Spinal cord (tissue), 10 donors: ENCODE results near the gene GCM1. TPM values are rescaled to one million over a fixed set of nuclear protein-coding genes. Genes with fewer than 3 reads are reported as not detected.

Source experiments
- DNase-seq, 6 donors: peaks; one replicate each; pipeline versions ENCODE4 v3.0.0 to v3.0.0-alpha.2; 2013 to 2015; ENCODE audit warnings: low spot score in 6 of 6, low read depth in 4 of 6
- H3K27ac ChIP-seq: one replicate; pipeline ENCODE4 v1.5.1; 2013; ENCODE audit warnings: low read depth, low read length, control low read depth
- H3K27me3 ChIP-seq: one replicate; pipeline ENCODE4 v1.6.1; 2013; ENCODE audit warnings: low read length; ENCODE audit not compliant: control insufficient read depth, insufficient read depth
- H3K36me3 ChIP-seq: one replicate; pipeline ENCODE4 v1.6.1; 2013; ENCODE audit warnings: low read length; ENCODE audit not compliant: control insufficient read depth, insufficient read depth
- H3K4me1 ChIP-seq: one replicate; pipeline ENCODE4 v1.6.1; 2013; ENCODE audit warnings: low read length; ENCODE audit not compliant: control insufficient read depth, insufficient read depth
- H3K4me3 ChIP-seq: one replicate; pipeline ENCODE4 v1.5.1; 2013; ENCODE audit warnings: low read depth, low read length, control low read depth
- H3K9me3 ChIP-seq: one replicate; pipeline ENCODE4 v1.6.1; 2013; ENCODE audit warnings: low read length; ENCODE audit not compliant: control insufficient read depth, insufficient read depth
- WGBS: methylation state at CpG from one replicate; pipeline ENCODE4 v1.1.5; 2013; ENCODE audit warnings: missing lambda C conversion rate; ENCODE audit not compliant: insufficient coverage; 5-methylcytosine and 5-hydroxymethylcytosine counted together
- polyA plus RNA-seq, 2 donors: library from polyadenylated mRNA; unstranded; fragments of 120-200 nt; gene quantifications; one replicate each; pipeline ENCODE4 v1.2.1, GENCODE V29; 2013; ENCODE audit not compliant: insufficient read length in 2 of 2
- total RNA-seq, 2 donors: library from RNA; depleted of rRNA in 1 of 2; stranded (reverse); fragments of 120-200 nt in 1 of 2; fragments of >200 nt in 1 of 2; gene quantifications; one replicate each; pipeline versions ENCODE4 v1.2.3 to v1.2.4, GENCODE V29; 2013 to 2014
- donor health status: healthy.

GCM1 gene
- total and polyA plus RNA-seq, 4 donors, result 0.11 TPM; not detected in 3

DNA sequence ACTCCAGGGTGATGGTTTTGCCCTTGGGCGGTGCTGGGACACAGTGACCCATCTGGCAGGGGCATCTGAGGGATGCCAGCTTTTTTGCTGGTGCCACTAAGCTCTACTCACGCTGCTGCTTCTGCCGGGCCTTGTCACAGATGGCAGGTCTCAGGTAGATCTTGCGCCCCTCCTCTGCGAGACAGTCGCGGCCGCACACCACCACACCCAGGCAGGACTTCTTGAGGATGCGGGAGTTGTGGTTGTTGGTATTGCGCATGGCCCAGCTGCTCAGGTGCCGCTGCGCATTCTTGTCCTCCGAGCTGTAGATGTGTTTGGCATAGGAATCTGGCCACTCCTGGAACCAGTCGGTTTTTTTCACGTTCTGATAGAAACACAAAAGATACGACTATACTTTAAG, 14.7 kb downstream of the GCM1 start:
- DNase-seq, result no peak
- Histone ChIP-seq H3K4me1 (no peaks in the 10 kb centered on the region), H3K27me3 (no peaks in the 10 kb centered on the region), H3K36me3 (no peaks in the 10 kb centered on the region), H3K9me3 (no peaks in the 10 kb centered on the region), H3K27ac (no peak overlapping the region), H3K4me3 (no peak overlapping the region)
- WGBS, result 89% methylated on average over 9 of the region's 16 CpGs

GRCh38 chr6:53130569-53131290, 17.9 kb downstream of the GCM1 start:
- no peaks in the 10 kb centered on the region for H3K27me3 ChIP-seq
- H3K4me3 ChIP-seq, result no peak overlapping the region
- no peaks in the 10 kb centered on the region for H3K36me3 ChIP-seq
- no peaks in the 10 kb centered on the region for H3K9me3 ChIP-seq
- no peak for DNase-seq
- H3K4me1 ChIP-seq, result no peaks in the 10 kb centered on the region
- 84% methylated on average over 5 of the region's 6 CpGs for WGBS
- H3K27ac ChIP-seq, result no peak overlapping the region

DNA sequence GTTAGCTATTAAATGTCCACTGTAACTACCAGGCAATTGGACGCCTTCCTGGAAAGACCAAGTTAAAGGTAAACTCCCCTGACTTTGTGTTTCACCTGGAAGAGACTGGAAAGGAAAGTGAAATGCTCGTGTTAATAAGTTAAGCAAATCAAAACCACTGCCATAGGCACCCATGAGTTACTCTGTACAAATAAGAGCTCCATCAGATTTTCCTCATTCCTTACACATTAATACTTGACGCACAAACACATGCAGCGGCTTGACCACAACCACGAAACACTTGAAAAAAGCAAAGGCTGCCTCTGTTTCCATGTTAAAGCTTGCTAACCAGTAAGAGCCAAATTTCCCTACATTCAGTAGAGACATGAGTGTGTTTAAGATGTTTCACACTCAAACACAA, 19.8 kb downstream of the GCM1 start:
- H3K27ac ChIP-seq, result no peak overlapping the region
- no peaks in the 10 kb centered on the region for H3K27me3 ChIP-seq
- no peaks in the 10 kb centered on the region for H3K4me1 ChIP-seq
- DNase-seq, result no peak
- no CpG with 5 or more reads among the region's 5 CpGs for WGBS
- H3K9me3 ChIP-seq, result no peaks in the 10 kb centered on the region
- H3K4me3 ChIP-seq, result no peak overlapping the region
- H3K36me3 ChIP-seq, result no peaks in the 10 kb centered on the region

DNA sequence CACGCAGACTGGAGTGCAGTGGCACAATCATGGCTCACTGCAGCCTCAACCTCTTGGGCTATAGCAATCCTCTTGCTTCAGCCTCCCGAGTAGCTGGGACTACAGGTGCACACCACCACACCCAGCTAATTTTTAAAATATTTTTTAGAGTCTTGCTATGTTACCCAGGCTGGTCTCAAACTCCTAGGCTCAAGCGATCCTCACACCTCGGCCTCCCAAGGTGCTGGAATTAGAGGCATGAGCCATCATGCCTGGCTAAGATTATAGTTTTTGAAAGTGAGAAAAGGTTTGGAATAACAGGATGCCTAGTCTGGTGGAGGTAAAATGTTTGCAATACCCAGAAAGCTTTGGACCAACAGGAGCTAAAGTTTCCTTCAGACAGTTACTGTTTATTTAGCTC, 23.4 kb downstream of the GCM1 start:
- no peak overlapping the region for H3K27ac ChIP-seq
- no peak overlapping the region for H3K4me3 ChIP-seq
- WGBS, result 92% methylated on average over 2 of the region's 4 CpGs
- no peaks in the 10 kb centered on the region for H3K9me3 ChIP-seq
- DNase-seq, result no peak
- no peaks in the 10 kb centered on the region for H3K36me3 ChIP-seq
- H3K27me3 ChIP-seq, result no peaks in the 10 kb centered on the region
- H3K4me1 ChIP-seq, result no peaks in the 10 kb centered on the region

DNA sequence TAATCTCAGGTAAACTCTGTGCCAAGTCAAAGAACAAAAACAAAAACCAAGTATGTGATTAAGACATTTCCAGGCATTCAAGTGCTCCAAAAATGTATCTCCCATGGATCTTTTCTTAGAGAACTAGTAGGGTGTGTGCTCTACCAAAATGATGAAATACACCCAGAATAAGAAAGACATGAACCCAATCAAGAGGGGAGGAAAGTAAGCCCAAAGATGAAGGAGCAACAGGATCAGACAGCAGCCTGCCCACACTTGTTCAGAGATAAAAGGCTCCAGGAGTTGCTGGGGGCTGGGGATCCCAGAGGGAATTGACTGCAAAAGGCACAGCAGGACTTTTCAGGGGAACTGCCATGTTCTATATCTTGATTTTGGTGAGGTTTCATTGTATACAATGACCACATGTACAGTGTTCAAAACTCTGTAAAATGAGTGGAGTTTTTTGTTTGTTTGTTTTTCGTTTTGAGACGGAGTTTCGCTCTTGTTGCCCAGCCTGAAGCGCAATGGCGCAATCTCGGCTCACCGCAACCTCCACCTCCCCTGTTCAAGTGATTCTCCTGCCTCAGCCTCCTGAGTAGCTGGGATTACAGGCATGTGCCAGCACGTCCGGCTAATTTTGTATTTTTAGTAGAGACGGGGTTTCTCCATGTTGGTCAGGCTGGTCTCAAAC, 24.4 kb downstream of the GCM1 start:
- H3K27ac ChIP-seq, result no peak overlapping the region
- no peaks in the 10 kb centered on the region for H3K4me1 ChIP-seq
- no peak overlapping the region for H3K4me3 ChIP-seq
- DNase-seq, result no peak
- H3K27me3 ChIP-seq, result no peaks in the 10 kb centered on the region
- H3K9me3 ChIP-seq, result no peaks in the 10 kb centered on the region
- no peaks in the 10 kb centered on the region for H3K36me3 ChIP-seq
- no CpG with 5 or more reads among the region's 10 CpGs for WGBS

GRCh38 chr6:53119772-53120409, 28.8 kb downstream of the GCM1 start:
- peaks cover 2% of the 10 kb centered on the region for H3K9me3 ChIP-seq
- WGBS, result 80% methylated on average over 2 of the region's 4 CpGs
- no peak overlapping the region for H3K4me3 ChIP-seq
- no peak overlapping the region for H3K27ac ChIP-seq
- no peaks in the 10 kb centered on the region for H3K36me3 ChIP-seq
- no peaks in the 10 kb centered on the region for H3K27me3 ChIP-seq
- no peaks in the 10 kb centered on the region for H3K4me1 ChIP-seq
- no peak for DNase-seq

DNA sequence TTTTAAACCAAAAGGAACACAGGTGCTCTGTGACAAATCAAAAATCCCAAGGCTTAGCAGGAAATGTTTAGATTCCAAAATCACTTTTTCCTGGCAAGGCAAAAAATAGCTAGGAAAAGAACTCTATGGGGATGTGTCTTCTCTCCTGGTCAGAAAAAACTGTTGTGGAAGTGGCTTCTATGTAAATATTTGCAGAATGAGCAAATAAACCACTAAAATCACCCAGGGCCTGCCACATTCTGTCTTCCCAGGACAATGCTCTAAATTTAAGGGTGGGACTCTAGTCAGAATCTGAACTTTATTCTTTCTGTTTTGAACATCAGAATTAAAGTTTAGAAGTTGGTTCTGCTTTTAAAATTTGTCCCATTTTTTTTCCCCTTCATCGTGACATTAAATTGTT, 29.3 kb downstream of the GCM1 start:
- no peak overlapping the region for H3K4me3 ChIP-seq
- H3K36me3 ChIP-seq, result no peaks in the 10 kb centered on the region
- H3K27me3 ChIP-seq, result no peaks in the 10 kb centered on the region
- 67% methylated on average over 1 of the region's 1 CpG for WGBS
- DNase-seq, result no peak
- peaks cover 2% of the 10 kb centered on the region for H3K9me3 ChIP-seq
- H3K27ac ChIP-seq, result no peak overlapping the region
- no peaks in the 10 kb centered on the region for H3K4me1 ChIP-seq

DNA sequence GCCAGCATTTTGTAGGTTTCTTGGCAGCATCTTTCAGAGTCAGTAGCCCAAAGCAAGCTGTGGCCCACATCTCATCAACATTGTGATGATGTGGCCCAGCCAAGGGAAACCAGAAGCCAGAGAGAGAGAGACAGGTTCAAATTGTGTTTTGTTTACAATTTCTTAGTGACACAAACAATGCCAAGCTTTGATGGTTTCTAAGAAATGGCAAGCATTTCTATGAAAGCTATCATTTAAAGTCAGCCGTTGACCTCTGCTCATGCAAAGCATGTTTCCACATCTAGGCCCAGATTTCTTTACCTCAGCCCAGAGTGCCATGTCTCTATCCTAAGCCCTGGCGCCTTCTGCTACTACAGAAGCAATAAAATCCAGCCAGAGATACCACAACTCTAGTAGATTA, 32.9 kb downstream of the GCM1 start:
- H3K4me1 ChIP-seq, result no peaks in the 10 kb centered on the region
- H3K36me3 ChIP-seq, result no peaks in the 10 kb centered on the region
- H3K27ac ChIP-seq, result no peak overlapping the region
- 100% methylated on average over 1 of the region's 2 CpGs for WGBS
- H3K9me3 ChIP-seq, result peaks cover 2% of the 10 kb centered on the region
- H3K4me3 ChIP-seq, result no peak overlapping the region
- no peak for DNase-seq
- H3K27me3 ChIP-seq, result no peaks in the 10 kb centered on the region

- Histone ChIP-seq H3K4me1 (no peaks in the 10 kb centered on the region), H3K27ac (no peak overlapping the region), H3K4me3 (no peak overlapping the region), H3K9me3 (peaks cover 2% of the 10 kb centered on the region), H3K36me3 (no peaks in the 10 kb centered on the region), H3K27me3 (no peaks in the 10 kb centered on the region)
- DNase-seq, result no peak
- no CpG with 5 or more reads among the region's 1 CpG for WGBS
These were observed 33.5 kb downstream of the GCM1 start for GRCh38 chr6:53115113-53115512.

DNA sequence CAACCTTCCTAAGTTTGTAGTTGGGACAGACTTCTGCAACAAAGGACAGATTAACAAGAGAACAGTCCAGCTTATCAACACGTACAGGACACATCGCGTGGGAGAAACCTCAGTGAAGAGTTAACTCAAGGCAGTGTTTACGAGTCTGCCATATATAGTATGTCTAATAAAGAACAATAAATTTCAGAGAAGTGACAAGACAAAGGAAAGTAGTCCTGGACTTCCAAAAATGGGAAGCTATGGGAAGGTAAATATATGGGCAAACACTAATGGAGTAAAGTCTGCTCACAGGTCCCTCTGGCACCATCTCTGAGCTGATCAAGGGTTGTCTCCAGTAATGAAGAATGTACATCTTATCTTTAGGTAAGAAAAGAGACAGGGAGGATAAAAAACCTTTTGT, 34.9 kb downstream of the GCM1 start:
- Histone ChIP-seq H3K9me3 (peaks cover 2% of the 10 kb centered on the region), H3K4me1 (no peaks in the 10 kb centered on the region), H3K27me3 (no peaks in the 10 kb centered on the region), H3K27ac (no peak overlapping the region), H3K4me3 (no peak overlapping the region), H3K36me3 (no peaks in the 10 kb centered on the region)
- WGBS, result no CpG with 5 or more reads among the region's 4 CpGs
- DNase-seq, result no peak
